Endothelial cell of umbilical vein (primary cell): ENCODE measurements around the gene HTR1E.

Experiments used
- CTCF ChIP-seq, 2 donors: IDR thresholded peaks; 1 replicate in 1 of 2; 2 replicates in 1 of 2; pipeline ENCODE4 v1.5.1; 2011; ENCODE audit warnings: low read length in 2 of 2, mild to moderate bottlenecking in 2 of 2, moderate library complexity in 2 of 2, control low read depth in 1 of 2, inconsistent platforms in 1 of 2, low read depth in 1 of 2; ENCODE audit not compliant: insufficient read depth in 1 of 2; ENCODE audit errors: extremely low read depth in 1 of 2
- MYC ChIP-seq: IDR thresholded peaks from one replicate; pipeline ENCODE4 v1.6.1; 2011; ENCODE audit warnings: mild to moderate bottlenecking, low read depth, low read length
- POLR2A ChIP-seq: IDR thresholded peaks from 2 replicates; pipeline ENCODE4 v1.6.1; 2012; ENCODE audit warnings: low read depth, mild to moderate bottlenecking, control low read depth, low read length

GRCh38 chr6:86936834-86937218 lies 502 bp upstream of the HTR1E start:
- no peak for TF ChIP-seq CTCF (IDR thresholded peaks at IDR 0.05; ENCODE audit: extremely low read depth in 1 of 2, insufficient read depth in 1 of 2, low read depth in 1 of 2, low read length in 2 of 2)
- TF ChIP-seq POLR2A, result no peak
- TF ChIP-seq MYC, result no peak
